Hematopoietic multipotent progenitor cell treated with erythropoietin and hydrocortisone succinate and interleukin-3 and kit ligand, for 8 days (in vitro differentiated cells): Measurements from ENCODE around the gene MNT.

ENCODE experiments used
- DNase-seq: peaks from one replicate; pipeline ENCODE4 v3.0.0-alpha.2; 2015

MNT gene

GRCh38 chr17:2395258-2396181 lies 5.3 kb downstream of the MNT start:
- DNase-seq, result peak; percentile 25

GRCh38 chr17:2394775-2395201 lies 6.1 kb downstream of the MNT start:
- DNase-seq, result no peak

- DNase-seq, result no peak
Measured at GRCh38 chr17:2393954-2394749, 6.7 kb downstream of the MNT start.

- peak; percentile 87 for DNase-seq
Measured at GRCh38 chr17:2393174-2393953, 7.5 kb downstream of the MNT start.

- DNase-seq, result peak; percentile 89
Measured at GRCh38 chr17:2392252-2393173, 8.3 kb downstream of the MNT start.

- DNase-seq, result peak; percentile 9
Measured at GRCh38 chr17:2391597-2392251, 9.1 kb downstream of the MNT start.

GRCh38 chr17:2390199-2390836 lies 10.5 kb downstream of the MNT start:
- DNase-seq, result no peak

- peak; percentile 10 for DNase-seq
Measured at GRCh38 chr17:2388683-2389055, 12.2 kb downstream of the MNT start.

- no peak for DNase-seq
Measured at GRCh38 chr17:2388020-2388682, 12.7 kb downstream of the MNT start.

- DNase-seq, result no peak
Measured at GRCh38 chr17:2387086-2388019, 13.5 kb downstream of the MNT start.

GRCh38 chr17:2386400-2387085 lies 14.3 kb downstream of the MNT start:
- DNase-seq, result no peak

GRCh38 chr17:2385240-2386210 lies 15.3 kb downstream of the MNT start:
- no peak for DNase-seq

- DNase-seq, result no peak
Measured at GRCh38 chr17:2384439-2385127, 16.3 kb downstream of the MNT start.

GRCh38 chr17:2383628-2384167 lies 17.2 kb downstream of the MNT start:
- DNase-seq, result no peak

GRCh38 chr17:2380950-2381649 lies 19.8 kb downstream of the MNT start:
- DNase-seq, result peak; percentile 34
